Measurements from ENCODE around the gene STX4. TPM values are rescaled to one million over a fixed set of nuclear protein-coding genes. Genes with fewer than 3 reads are reported as not detected.

Gene STX4
- total and polyA plus RNA-seq, 9 of the 15 experiments (the other 6 are each of a cell fraction or from before 2014, with no cell fraction given) = 3.2 to 48.0 (median 21.5) TPM

DNA sequence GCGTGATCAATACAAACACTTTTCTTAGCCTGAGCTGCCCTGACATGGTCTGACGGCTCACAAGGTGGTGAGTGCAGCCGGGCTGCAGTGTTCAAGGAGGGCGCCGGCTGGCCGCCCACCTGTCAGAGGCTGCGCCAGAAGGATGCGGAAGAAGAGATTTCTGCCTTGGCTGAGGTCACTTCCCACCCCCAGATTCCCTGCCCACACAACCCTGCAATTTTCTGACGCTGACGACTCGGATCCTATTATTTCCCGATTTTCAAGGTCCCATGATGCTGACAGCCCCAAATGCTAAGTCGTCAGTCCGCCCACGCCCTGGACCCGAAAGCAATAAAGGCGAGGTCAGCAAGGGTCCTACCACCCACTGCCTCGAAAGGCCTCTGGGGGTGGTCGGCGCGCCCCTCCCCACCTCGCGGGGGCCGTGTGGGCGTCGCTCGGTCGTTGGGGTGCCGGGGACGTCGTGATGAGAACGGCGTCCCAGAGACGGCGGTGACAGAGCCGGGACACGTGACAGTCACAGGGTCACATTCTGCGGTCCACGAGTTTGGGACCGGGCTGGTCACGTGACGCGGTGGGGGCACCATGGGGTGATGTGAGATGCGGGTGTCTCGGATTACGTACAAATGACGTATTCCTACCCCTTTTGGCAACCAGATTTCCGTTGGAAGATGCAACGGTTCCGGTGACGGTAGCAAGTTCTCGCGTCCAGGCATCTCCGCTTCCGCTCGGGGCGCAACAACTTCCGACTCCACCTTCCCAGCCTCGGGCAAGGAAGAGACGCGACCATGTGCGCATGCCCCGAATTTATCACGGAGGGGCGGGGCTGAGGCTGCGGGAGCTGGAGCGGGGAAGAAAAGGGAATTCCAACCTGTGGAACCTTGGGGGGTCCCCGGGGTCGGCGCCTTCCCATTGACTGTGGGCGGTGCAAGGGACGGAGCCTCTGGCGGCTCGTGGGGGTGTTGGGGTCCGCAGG, at the start of gene STX4 (continued):
- TF ChIP-seq, protein P1, sequence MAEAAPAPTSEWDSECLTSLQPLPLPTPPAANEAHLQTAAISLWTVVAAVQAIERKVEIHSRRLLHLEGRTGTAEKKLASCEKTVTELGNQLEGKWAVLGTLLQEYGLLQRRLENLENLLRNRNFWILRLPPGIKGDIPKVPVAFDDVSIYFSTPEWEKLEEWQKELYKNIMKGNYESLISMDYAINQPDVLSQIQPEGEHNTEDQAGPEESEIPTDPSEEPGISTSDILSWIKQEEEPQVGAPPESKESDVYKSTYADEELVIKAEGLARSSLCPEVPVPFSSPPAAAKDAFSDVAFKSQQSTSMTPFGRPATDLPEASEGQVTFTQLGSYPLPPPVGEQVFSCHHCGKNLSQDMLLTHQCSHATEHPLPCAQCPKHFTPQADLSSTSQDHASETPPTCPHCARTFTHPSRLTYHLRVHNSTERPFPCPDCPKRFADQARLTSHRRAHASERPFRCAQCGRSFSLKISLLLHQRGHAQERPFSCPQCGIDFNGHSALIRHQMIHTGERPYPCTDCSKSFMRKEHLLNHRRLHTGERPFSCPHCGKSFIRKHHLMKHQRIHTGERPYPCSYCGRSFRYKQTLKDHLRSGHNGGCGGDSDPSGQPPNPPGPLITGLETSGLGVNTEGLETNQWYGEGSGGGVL (CRISPR knock-in tag; IDR thresholded peaks at IDR 0.05) = no peak
- TF ChIP-seq MAZ (CRISPR knock-in tag; conservative IDR thresholded peaks at IDR 0.05 in 1 of 2, IDR thresholded peaks at IDR 0.05 in 1 of 2) (peak; percentile 95 to 98), ZNF316 (IDR thresholded peaks at IDR 0.05) (peak; percentile 30)
- TF ChIP-seq, protein P2, sequence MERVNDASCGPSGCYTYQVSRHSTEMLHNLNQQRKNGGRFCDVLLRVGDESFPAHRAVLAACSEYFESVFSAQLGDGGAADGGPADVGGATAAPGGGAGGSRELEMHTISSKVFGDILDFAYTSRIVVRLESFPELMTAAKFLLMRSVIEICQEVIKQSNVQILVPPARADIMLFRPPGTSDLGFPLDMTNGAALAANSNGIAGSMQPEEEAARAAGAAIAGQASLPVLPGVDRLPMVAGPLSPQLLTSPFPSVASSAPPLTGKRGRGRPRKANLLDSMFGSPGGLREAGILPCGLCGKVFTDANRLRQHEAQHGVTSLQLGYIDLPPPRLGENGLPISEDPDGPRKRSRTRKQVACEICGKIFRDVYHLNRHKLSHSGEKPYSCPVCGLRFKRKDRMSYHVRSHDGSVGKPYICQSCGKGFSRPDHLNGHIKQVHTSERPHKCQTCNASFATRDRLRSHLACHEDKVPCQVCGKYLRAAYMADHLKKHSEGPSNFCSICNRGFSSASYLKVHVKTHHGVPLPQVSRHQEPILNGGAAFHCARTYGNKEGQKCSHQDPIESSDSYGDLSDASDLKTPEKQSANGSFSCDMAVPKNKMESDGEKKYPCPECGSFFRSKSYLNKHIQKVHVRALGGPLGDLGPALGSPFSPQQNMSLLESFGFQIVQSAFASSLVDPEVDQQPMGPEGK (CRISPR knock-in tag; IDR thresholded peaks at IDR 0.05; ENCODE audit: borderline replicate concordance) = 0 out of 2 replicates have a peak, but pooled peaks have one; percentile 60
- TF ChIP-seq, protein P3, sequence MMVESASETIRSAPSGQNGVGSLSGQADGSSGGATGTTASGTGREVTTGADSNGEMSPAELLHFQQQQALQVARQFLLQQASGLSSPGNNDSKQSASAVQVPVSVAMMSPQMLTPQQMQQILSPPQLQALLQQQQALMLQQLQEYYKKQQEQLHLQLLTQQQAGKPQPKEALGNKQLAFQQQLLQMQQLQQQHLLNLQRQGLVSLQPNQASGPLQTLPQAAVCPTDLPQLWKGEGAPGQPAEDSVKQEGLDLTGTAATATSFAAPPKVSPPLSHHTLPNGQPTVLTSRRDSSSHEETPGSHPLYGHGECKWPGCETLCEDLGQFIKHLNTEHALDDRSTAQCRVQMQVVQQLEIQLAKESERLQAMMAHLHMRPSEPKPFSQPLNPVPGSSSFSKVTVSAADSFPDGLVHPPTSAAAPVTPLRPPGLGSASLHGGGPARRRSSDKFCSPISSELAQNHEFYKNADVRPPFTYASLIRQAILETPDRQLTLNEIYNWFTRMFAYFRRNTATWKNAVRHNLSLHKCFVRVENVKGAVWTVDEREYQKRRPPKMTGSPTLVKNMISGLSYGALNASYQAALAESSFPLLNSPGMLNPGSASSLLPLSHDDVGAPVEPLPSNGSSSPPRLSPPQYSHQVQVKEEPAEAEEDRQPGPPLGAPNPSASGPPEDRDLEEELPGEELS (CRISPR knock-in tag; IDR thresholded peaks at IDR 0.05; ENCODE audit: borderline replicate concordance) = no peak; the same call in none of the 2 replicates
- TF ChIP-seq, protein P4, sequence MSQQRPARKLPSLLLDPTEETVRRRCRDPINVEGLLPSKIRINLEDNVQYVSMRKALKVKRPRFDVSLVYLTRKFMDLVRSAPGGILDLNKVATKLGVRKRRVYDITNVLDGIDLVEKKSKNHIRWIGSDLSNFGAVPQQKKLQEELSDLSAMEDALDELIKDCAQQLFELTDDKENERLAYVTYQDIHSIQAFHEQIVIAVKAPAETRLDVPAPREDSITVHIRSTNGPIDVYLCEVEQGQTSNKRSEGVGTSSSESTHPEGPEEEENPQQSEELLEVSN (IDR thresholded peaks at IDR 0.05; ENCODE audit: borderline replicate concordance in 1 of 2, extremely low read depth in 1 of 2, insufficient read depth in 1 of 2, insufficient read length in 1 of 2, low read depth in 1 of 2, low read length in 1 of 2, poor library complexity in 1 of 2, severe bottlenecking in 1 of 2) = peak; percentile 96 to 97

All from K562 (cell line).